Ishikawa (cell line): Measurements from ENCODE around the gene RPS6KA5.

Experiments
- CEBPB ChIP-seq: IDR thresholded peaks from 2 replicates; pipeline ENCODE4 v1.6.1; 2012
- EP300 ChIP-seq: IDR thresholded peaks from 2 replicates; pipeline ENCODE4 v1.6.1; 2012; ENCODE audit warnings: borderline replicate concordance
- TCF12 ChIP-seq: IDR thresholded peaks from 2 replicates; pipeline ENCODE4 v1.6.1; 2012; ENCODE audit warnings: low read depth
- TEAD4 ChIP-seq: IDR thresholded peaks from 2 replicates; pipeline ENCODE4 v1.6.1; 2012
- YY1 ChIP-seq: IDR thresholded peaks from 2 replicates; pipeline ENCODE4 v1.6.1; 2012; ENCODE audit warnings: low read depth

DNA sequence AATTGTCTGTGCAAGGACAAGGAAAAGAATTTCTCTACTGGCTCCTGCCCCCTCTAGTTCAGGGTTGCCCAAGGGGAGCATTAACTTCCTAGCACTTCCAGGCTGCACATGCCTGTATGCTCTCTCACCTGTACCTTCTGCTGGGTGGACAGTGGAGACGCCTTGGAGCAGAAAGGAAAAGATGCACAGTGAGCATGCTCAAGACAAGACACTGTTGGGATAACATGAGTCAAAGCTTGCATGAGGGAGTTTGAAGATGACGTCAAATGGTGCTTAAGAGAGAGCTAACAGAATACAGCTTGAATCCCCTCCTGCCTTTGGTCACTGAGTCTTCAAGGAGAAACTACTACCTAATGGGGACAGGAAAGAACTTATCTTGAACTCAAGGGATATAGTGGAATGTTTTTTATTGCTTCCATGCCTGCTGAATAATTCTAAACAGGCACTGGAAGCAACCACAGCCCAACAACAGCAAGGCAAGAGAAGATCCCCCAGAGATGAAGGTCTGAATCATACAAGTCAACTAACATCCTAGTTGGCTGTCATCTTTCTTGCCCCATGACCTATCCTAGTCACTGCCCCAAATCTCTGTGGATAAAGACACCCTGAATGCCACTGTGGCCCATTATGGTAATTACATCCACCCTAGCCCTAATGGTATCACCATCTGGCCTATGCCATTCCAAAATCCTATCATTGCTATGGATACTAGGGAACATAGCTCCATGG, 23.5 kb downstream of the RPS6KA5 start:
- TF ChIP-seq EP300 (no peak), TCF12 (no peak), TEAD4 (no peak), YY1 (no peak), CEBPB (no peak)
